ENCODE data around the gene IL9R. TPM values are rescaled to one million over a fixed set of nuclear protein-coding genes. Genes with fewer than 3 reads are reported as not detected.
"Not testable (repeated sequence)": the region's sequence is repeated elsewhere in the genome, so short reads cannot be mapped to it uniquely, and the experiment has no call there.

IL9R gene
- total RNA-seq, 1 experiment from 2014 or later, result 0.56 TPM

DNA sequence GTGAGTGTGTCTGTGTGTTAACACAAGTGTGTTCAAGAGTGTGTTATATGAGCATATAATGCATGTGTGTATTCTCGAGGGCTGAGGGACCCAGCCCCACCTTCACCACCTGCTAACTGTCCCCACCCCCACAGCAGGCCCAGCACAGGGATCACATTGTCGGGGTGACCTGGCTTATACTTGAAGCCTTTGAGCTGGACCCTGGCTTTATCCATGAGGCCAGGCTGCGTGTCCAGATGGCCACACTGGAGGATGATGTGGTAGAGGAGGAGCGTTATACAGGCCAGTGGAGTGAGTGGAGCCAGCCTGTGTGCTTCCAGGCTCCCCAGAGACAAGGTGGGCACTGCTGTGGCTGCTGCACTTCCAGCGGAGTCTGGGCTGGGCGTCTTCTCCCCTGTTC is 7.6 kb downstream of the IL9R start:
- no TSS peak for BruUV-seq (replicated peaks)
- Histone ChIP-seq H3K9me3 (ENCODE audit: low read depth, low read length, poor library complexity, severe bottlenecking) (no peaks in the 10 kb centered on the region), H3K4me1 (ENCODE audit: insufficient read depth, low read length, poor library complexity, severe bottlenecking) (no peaks in the 10 kb centered on the region), H3K4me3 (ENCODE audit: low read depth, low read length, poor library complexity, severe bottlenecking) (no peak overlapping the region), H3K36me3 (ENCODE audit: insufficient read depth, low read length, poor library complexity, severe bottlenecking) (no peaks in the 10 kb centered on the region), H3K27me3 (replicated peaks; ENCODE audit: insufficient read depth, low read depth, low read length, poor library complexity) (no peaks in the 10 kb centered on the region), H3K27ac (ENCODE audit: low read depth, low read length, poor library complexity, severe bottlenecking) (no peak overlapping the region)
- ChIA-PET CTCF (no interaction called here), POLR2A (ENCODE audit: low non-redundant PET) (no interaction called here)
- intact Hi-C loops (cut with micrococcal nuclease; ENCODE audit: unreplicated experiment), result no loop called here
- TF ChIP-seq CTCF (conservative IDR thresholded peaks at IDR 0.05; ENCODE audit: low read depth, low read length) (no peak), EZH2 (IDR thresholded peaks at IDR 0.05; ENCODE audit: borderline replicate concordance, low read depth, low read length, poor library complexity, severe bottlenecking) (no peak)
- DNase-seq (ENCODE audit: low spot score), result no peak

DNA sequence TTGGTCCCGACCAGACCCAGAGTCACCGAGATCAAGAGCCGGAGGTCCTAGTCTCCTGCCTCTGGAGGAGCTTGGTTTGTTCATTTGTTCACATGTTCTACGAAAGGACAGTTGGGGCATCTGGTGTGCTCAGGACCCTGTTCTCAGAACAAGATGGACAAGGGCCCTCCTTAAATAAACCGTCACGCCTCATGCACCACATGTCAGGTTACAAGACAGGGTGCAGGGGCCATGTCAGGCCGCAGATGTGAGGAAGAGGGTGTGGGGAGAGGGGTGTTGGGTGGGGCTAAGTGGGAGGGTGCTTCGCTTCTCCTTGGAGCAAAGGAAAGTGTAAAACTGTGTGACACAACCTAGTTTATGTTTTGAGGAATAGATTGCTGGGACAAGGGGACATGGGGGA is 9.0 kb downstream of the IL9R start:
- H3K9me3 ChIP-seq (ENCODE audit: low read depth, low read length, poor library complexity, severe bottlenecking); intact Hi-C loops (cut with micrococcal nuclease; ENCODE audit: unreplicated experiment); H3K4me1 ChIP-seq (ENCODE audit: insufficient read depth, low read length, poor library complexity, severe bottlenecking); H3K4me3 ChIP-seq (ENCODE audit: low read depth, low read length, poor library complexity, severe bottlenecking); CTCF ChIA-PET; DNase-seq (ENCODE audit: low spot score); H3K27ac ChIP-seq (ENCODE audit: low read depth, low read length, poor library complexity, severe bottlenecking); BruUV-seq (replicated peaks); H3K27me3 ChIP-seq (replicated peaks; ENCODE audit: insufficient read depth, low read depth, low read length, poor library complexity); H3K36me3 ChIP-seq (ENCODE audit: insufficient read depth, low read length, poor library complexity, severe bottlenecking); POLR2A ChIA-PET (ENCODE audit: low non-redundant PET): not testable (repeated sequence)

DNA sequence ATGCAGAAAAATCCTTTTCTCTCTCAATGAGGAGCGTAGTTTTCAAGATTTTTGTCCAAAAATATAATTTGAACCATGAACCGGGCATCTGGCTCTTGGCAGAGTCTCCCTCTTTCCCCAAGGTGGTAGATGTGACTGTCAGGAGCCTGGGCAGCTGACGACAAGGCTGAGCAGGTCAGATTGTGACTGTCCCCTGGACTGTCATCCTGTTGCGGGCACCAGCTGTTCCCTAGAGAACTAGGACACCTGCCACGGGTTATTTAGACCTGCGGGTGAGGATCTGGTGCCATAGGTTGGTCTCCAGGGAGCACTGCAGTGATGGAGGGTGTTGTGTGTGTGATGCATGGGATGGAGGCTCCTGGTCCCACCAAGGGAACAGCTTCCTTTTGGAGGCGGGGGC is 10.9 kb downstream of the IL9R start:
- POLR2A ChIA-PET (ENCODE audit: low non-redundant PET); intact Hi-C loops (cut with micrococcal nuclease; ENCODE audit: unreplicated experiment); CTCF ChIA-PET; H3K27ac ChIP-seq (ENCODE audit: low read depth, low read length, poor library complexity, severe bottlenecking); BruUV-seq (replicated peaks); H3K4me1 ChIP-seq (ENCODE audit: insufficient read depth, low read length, poor library complexity, severe bottlenecking); H3K4me3 ChIP-seq (ENCODE audit: low read depth, low read length, poor library complexity, severe bottlenecking); H3K27me3 ChIP-seq (replicated peaks; ENCODE audit: insufficient read depth, low read depth, low read length, poor library complexity); DNase-seq (ENCODE audit: low spot score); H3K9me3 ChIP-seq (ENCODE audit: low read depth, low read length, poor library complexity, severe bottlenecking); H3K36me3 ChIP-seq (ENCODE audit: insufficient read depth, low read length, poor library complexity, severe bottlenecking): not testable (repeated sequence)

DNA sequence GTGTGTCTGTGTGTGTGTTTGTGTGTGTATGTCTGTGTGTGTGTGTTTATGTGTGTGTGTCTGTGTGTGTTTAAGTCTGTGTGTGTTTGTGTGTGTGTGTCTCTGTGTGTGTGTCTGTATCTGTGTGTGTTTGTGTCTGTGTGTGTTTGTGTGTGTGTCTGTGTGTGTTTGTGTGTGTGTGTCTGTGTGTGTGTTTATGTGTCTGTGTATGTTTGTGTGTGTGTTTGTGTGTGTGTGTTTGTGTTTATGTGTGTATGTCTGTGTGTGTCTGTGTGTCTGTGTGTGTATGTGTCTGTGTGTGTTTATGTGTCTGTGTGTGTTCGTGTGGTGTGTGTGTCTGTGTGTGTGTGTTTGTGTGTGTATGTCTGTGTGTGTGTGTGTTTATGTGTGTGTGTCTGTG is 11.4 kb downstream of the IL9R start:
- ChIA-PET POLR2A (ENCODE audit: low non-redundant PET) (no interaction called here), CTCF (no interaction called here)
- Histone ChIP-seq H3K9me3 (ENCODE audit: low read depth, low read length, poor library complexity, severe bottlenecking) (no peaks in the 10 kb centered on the region), H3K4me1 (ENCODE audit: insufficient read depth, low read length, poor library complexity, severe bottlenecking) (no peaks in the 10 kb centered on the region), H3K4me3 (ENCODE audit: low read depth, low read length, poor library complexity, severe bottlenecking) (no peak overlapping the region), H3K36me3 (ENCODE audit: insufficient read depth, low read length, poor library complexity, severe bottlenecking) (no peaks in the 10 kb centered on the region), H3K27me3 (replicated peaks; ENCODE audit: insufficient read depth, low read depth, low read length, poor library complexity) (no peaks in the 10 kb centered on the region), H3K27ac (ENCODE audit: low read depth, low read length, poor library complexity, severe bottlenecking) (no peak overlapping the region)
- intact Hi-C loops (cut with micrococcal nuclease; ENCODE audit: unreplicated experiment), result no loop called here
- no peak for DNase-seq (ENCODE audit: low spot score)
- no peak for TF ChIP-seq EZH2 (IDR thresholded peaks at IDR 0.05; ENCODE audit: borderline replicate concordance, low read depth, low read length, poor library complexity, severe bottlenecking)
- no peak for TF ChIP-seq CTCF (conservative IDR thresholded peaks at IDR 0.05; ENCODE audit: low read depth, low read length)
- BruUV-seq (replicated peaks), result no TSS peak

DNA sequence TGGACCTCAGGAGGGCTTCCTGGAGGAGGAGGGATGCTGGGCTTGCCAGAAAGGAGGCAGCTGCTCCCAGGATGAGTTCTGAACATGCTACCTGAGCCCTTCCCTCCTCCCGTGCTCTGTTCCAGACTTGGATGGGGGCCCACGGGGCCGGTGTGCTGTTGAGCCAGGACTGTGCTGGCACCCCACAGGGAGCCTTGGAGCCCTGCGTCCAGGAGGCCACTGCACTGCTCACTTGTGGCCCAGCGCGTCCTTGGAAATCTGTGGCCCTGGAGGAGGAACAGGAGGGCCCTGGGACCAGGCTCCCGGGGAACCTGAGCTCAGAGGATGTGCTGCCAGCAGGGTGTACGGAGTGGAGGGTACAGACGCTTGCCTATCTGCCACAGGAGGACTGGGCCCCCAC is 12.2 kb downstream of the IL9R start:
- H3K4me3 ChIP-seq (ENCODE audit: low read depth, low read length, poor library complexity, severe bottlenecking); BruUV-seq (replicated peaks); H3K36me3 ChIP-seq (ENCODE audit: insufficient read depth, low read length, poor library complexity, severe bottlenecking); H3K4me1 ChIP-seq (ENCODE audit: insufficient read depth, low read length, poor library complexity, severe bottlenecking); CTCF ChIA-PET; DNase-seq (ENCODE audit: low spot score); H3K27ac ChIP-seq (ENCODE audit: low read depth, low read length, poor library complexity, severe bottlenecking); intact Hi-C loops (cut with micrococcal nuclease; ENCODE audit: unreplicated experiment); H3K9me3 ChIP-seq (ENCODE audit: low read depth, low read length, poor library complexity, severe bottlenecking); POLR2A ChIA-PET (ENCODE audit: low non-redundant PET); H3K27me3 ChIP-seq (replicated peaks; ENCODE audit: insufficient read depth, low read depth, low read length, poor library complexity): not testable (repeated sequence)

- DNase-seq (ENCODE audit: low spot score); H3K27ac ChIP-seq (ENCODE audit: low read depth, low read length, poor library complexity, severe bottlenecking); H3K27me3 ChIP-seq (replicated peaks; ENCODE audit: insufficient read depth, low read depth, low read length, poor library complexity); H3K4me1 ChIP-seq (ENCODE audit: insufficient read depth, low read length, poor library complexity, severe bottlenecking); H3K4me3 ChIP-seq (ENCODE audit: low read depth, low read length, poor library complexity, severe bottlenecking); intact Hi-C loops (cut with micrococcal nuclease; ENCODE audit: unreplicated experiment); BruUV-seq (replicated peaks); H3K9me3 ChIP-seq (ENCODE audit: low read depth, low read length, poor library complexity, severe bottlenecking); POLR2A ChIA-PET (ENCODE audit: low non-redundant PET); H3K36me3 ChIP-seq (ENCODE audit: insufficient read depth, low read length, poor library complexity, severe bottlenecking); CTCF ChIA-PET: not testable (repeated sequence)
Observed at GRCh38 chrX:156013286-156013953, 15.9 kb downstream of the IL9R start.
